ENCODE measurements around the gene DUSP11. TPM values are rescaled to one million over a fixed set of nuclear protein-coding genes. Genes with fewer than 3 reads are reported as not detected.
A peak's percentile ranks its signal among the peaks of the same experiment; 100 is the strongest.

Gene DUSP11
- total and polyA plus RNA-seq, 2 of the 13 experiments (the other 11 are each of a cell fraction or from before 2014, with no cell fraction given), result 30.5 to 36.2 TPM

DNA sequence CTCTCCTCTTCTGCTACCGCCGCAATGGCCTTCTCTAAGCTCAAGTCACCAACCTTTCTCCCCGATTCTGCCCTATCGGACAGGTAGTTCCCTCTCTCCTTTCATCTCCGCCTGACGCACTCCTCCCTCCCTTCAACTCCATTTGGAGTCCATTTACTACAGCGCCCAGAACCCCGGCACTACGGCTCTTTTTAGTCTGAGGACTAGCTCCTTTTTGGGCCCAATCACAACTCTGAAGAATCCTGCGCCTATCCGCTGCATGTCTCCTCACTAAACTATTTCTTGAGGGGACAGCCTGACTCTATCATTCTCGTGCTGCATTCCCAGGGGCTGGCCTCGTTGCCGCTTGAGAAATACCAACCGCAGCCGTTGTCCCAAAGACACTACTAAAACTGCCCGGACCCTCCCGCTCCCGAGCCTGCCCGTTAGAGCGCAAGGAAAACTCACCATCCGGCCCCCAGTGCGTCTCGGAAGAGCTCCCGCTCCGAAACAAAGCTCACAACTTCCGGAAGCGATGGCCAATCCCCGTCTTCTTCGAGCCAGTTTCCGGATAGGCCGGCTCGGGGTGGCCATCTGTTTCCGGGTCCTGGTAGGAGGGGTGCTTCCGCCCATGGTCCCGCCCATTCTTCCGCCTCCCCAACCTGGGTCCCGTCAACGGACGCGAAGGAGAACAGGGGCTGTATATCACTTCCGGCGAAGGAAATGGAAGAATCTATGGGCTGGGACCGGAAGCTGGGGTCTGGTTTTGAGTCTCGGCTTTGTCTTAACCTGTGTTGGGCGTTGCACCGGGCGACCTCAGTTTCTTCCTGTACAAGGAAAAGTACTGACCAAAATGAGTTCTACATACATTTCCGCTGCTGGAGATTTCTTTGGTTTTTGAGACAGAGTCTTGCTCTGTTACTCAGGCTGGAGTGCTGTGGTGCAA, 42.8 kb downstream of the DUSP11 start, which contains the start of gene TPRKB (continued):
- TF ChIP-seq, protein P1, sequence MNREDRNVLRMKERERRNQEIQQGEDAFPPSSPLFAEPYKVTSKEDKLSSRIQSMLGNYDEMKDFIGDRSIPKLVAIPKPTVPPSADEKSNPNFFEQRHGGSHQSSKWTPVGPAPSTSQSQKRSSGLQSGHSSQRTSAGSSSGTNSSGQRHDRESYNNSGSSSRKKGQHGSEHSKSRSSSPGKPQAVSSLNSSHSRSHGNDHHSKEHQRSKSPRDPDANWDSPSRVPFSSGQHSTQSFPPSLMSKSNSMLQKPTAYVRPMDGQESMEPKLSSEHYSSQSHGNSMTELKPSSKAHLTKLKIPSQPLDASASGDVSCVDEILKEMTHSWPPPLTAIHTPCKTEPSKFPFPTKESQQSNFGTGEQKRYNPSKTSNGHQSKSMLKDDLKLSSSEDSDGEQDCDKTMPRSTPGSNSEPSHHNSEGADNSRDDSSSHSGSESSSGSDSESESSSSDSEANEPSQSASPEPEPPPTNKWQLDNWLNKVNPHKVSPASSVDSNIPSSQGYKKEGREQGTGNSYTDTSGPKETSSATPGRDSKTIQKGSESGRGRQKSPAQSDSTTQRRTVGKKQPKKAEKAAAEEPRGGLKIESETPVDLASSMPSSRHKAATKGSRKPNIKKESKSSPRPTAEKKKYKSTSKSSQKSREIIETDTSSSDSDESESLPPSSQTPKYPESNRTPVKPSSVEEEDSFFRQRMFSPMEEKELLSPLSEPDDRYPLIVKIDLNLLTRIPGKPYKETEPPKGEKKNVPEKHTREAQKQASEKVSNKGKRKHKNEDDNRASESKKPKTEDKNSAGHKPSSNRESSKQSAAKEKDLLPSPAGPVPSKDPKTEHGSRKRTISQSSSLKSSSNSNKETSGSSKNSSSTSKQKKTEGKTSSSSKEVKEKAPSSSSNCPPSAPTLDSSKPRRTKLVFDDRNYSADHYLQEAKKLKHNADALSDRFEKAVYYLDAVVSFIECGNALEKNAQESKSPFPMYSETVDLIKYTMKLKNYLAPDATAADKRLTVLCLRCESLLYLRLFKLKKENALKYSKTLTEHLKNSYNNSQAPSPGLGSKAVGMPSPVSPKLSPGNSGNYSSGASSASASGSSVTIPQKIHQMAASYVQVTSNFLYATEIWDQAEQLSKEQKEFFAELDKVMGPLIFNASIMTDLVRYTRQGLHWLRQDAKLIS (CRISPR knock-in tag; IDR thresholded peaks at IDR 0.05), result 0 out of 2 replicates have a peak, but pooled peaks have one; percentile 21
- TF ChIP-seq, protein P2, sequence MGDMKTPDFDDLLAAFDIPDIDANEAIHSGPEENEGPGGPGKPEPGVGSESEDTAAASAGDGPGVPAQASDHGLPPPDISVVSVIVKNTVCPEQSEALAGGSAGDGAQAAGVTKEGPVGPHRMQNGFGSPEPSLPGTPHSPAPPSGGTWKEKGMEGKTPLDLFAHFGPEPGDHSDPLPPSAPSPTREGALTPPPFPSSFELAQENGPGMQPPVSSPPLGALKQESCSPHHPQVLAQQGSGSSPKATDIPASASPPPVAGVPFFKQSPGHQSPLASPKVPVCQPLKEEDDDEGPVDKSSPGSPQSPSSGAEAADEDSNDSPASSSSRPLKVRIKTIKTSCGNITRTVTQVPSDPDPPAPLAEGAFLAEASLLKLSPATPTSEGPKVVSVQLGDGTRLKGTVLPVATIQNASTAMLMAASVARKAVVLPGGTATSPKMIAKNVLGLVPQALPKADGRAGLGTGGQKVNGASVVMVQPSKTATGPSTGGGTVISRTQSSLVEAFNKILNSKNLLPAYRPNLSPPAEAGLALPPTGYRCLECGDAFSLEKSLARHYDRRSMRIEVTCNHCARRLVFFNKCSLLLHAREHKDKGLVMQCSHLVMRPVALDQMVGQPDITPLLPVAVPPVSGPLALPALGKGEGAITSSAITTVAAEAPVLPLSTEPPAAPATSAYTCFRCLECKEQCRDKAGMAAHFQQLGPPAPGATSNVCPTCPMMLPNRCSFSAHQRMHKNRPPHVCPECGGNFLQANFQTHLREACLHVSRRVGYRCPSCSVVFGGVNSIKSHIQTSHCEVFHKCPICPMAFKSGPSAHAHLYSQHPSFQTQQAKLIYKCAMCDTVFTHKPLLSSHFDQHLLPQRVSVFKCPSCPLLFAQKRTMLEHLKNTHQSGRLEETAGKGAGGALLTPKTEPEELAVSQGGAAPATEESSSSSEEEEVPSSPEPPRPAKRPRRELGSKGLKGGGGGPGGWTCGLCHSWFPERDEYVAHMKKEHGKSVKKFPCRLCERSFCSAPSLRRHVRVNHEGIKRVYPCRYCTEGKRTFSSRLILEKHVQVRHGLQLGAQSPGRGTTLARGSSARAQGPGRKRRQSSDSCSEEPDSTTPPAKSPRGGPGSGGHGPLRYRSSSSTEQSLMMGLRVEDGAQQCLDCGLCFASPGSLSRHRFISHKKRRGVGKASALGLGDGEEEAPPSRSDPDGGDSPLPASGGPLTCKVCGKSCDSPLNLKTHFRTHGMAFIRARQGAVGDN (CRISPR knock-in tag; IDR thresholded peaks at IDR 0.05), result peak; percentile 95
- no peak for TF ChIP-seq ZNF552 (CRISPR knock-in tag; IDR thresholded peaks at IDR 0.05; ENCODE audit: borderline replicate concordance)
- TF ChIP-seq ZNF672 (CRISPR knock-in tag; IDR thresholded peaks at IDR 0.05), result peak; percentile 64; the same call in 1 of the 2 replicates
- peak; percentile 100 for TF ChIP-seq KAT8 (CRISPR knock-in tag; IDR thresholded peaks at IDR 0.05)
- peak; percentile 76; the same call in 1 of the 2 replicates for TF ChIP-seq NFE2L1 (CRISPR knock-in tag; IDR thresholded peaks at IDR 0.05; ENCODE audit: borderline replicate concordance)
- peak; percentile 83 for TF ChIP-seq ZC3H13 (CRISPR knock-in tag; IDR thresholded peaks at IDR 0.05)
- peak; percentile 50 for TF ChIP-seq RBM22 (optimal IDR thresholded peaks at IDR 0.05; ENCODE audit: low read length)
- TF ChIP-seq ZNF24 (IDR thresholded peaks at IDR 0.05), result peak; percentile 56; the same call in 1 of the 2 replicates
- TF ChIP-seq ELF1 (CRISPR knock-in tag; IDR thresholded peaks at IDR 0.05), result peak; percentile 99
- TF ChIP-seq TBX2 (CRISPR knock-in tag; IDR thresholded peaks at IDR 0.05; ENCODE audit: borderline replicate concordance), result peak; percentile 87
- TF ChIP-seq HDAC1 (CRISPR knock-in tag; IDR thresholded peaks at IDR 0.05), result peak; percentile 99
- TF ChIP-seq JUND (CRISPR knock-in tag; IDR thresholded peaks at IDR 0.05), result no peak
- TF ChIP-seq, protein P3, sequence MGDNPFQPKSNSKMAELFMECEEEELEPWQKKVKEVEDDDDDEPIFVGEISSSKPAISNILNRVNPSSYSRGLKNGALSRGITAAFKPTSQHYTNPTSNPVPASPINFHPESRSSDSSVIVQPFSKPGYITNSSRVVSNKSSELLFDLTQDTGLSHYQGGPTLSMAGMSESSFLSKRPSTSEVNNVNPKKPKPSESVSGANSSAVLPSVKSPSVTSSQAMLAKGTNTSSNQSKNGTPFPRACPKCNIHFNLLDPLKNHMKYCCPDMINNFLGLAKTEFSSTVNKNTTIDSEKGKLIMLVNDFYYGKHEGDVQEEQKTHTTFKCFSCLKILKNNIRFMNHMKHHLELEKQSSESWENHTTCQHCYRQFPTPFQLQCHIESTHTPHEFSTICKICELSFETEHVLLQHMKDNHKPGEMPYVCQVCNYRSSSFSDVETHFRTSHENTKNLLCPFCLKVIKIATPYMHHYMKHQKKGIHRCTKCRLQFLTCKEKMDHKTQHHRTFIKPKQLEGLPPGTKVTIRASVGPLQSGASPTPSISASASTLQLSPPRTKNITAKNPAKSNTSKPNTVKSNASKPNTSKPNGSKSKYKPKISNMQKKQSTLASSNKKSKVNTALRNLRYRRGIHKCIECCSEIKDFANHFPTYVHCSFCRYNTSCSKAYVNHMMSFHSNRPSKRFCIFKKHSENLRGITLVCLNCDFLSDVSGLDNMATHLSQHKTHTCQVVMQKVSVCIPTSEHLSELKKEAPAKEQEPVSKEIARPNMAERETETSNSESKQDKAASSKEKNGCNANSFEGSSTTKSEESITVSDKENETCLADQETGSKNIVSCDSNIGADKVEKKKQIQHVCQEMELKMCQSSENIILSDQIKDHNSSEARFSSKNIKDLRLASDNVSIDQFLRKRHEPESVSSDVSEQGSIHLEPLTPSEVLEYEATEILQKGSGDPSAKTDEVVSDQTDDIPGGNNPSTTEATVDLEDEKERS (CRISPR knock-in tag; IDR thresholded peaks at IDR 0.05), result peak; percentile 87
- no peak for TF ChIP-seq FOSL1 (CRISPR knock-in tag; IDR thresholded peaks at IDR 0.05; ENCODE audit: borderline replicate concordance)
- peak; percentile 99 for TF ChIP-seq GABPB1 (CRISPR knock-in tag; IDR thresholded peaks at IDR 0.05)
- no peak for TF ChIP-seq GATA4 (IDR thresholded peaks at IDR 0.05; ENCODE audit: borderline replicate concordance, low read depth)
- no peak for TF ChIP-seq ZNF530 (CRISPR knock-in tag; IDR thresholded peaks at IDR 0.05; ENCODE audit: low read depth)
